Mesothelial cell of epicardium (in vitro differentiated cells): ENCODE results near the gene NOS3. TPM values are rescaled to one million over a fixed set of nuclear protein-coding genes. Genes with fewer than 3 reads are reported as not detected.

Experiments
- DNase-seq, 2 experiments: peaks; one replicate each; pipeline ENCODE4 v3.0.0; 2021; ENCODE audit warnings: low spot score in 2 of 2; ENCODE audit not compliant: unreplicated experiment in 2 of 2
- H3K27ac Mint-ChIP-seq: 2 replicates; pipeline ENCODE4 v1.8.0; 2021; ENCODE audit warnings: mixed read lengths
- H3K27me3 Mint-ChIP-seq: 2 replicates; pipeline ENCODE4 v1.8.0; 2021; ENCODE audit warnings: low read depth, mixed read lengths
- H3K36me3 Mint-ChIP-seq: 2 replicates; pipeline ENCODE4 v1.8.0; 2021; ENCODE audit warnings: mixed read lengths
- H3K4me1 Mint-ChIP-seq: 2 replicates; pipeline ENCODE4 v1.8.0; 2021; ENCODE audit warnings: mixed read lengths
- H3K4me3 Mint-ChIP-seq: 2 replicates; pipeline ENCODE4 v1.8.0; 2021; ENCODE audit warnings: mild to moderate bottlenecking, moderate library complexity, mixed read lengths
- H3K9me3 Mint-ChIP-seq: 2 replicates; pipeline ENCODE4 v1.8.0; 2021; ENCODE audit warnings: mixed read lengths
- total RNA-seq: library from RNA; stranded (reverse); gene quantifications from 3 replicates; pipeline ENCODE4 v1.2.1, GENCODE V29; 2021
- TF ChIP-seq, protein P1 (sequence below): fragments of 200-600 bp; sonication (generic); IDR thresholded peaks from one replicate; pipeline ENCODE4 v1.5.0; 2021; ENCODE audit warnings: antibody characterized with exemption; ENCODE audit not compliant: unreplicated experiment

Gene NOS3
- total RNA-seq, 1 donor from 2014 or later = 6.0 TPM

DNA sequence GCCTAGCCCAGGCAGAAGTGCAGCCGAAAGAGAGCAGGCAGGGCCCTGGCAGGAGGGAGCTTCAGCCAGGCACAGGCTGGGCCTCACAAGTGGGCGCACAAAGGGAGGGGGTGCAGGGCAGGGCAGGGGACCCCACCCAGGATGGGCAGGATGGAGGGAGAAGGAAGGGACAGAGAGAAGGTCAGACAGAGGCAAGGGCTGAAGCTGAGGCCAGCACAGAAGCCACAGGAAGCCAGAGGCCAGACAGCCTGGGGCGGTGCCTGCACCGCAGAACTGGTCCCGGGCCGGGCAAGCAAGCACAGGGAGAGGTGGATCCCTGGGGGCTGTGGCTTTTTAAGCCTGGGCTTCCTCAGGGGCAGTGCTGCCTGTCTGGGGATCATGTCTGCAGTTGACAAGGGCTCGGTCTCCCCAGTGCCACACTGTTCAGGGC lies 16.7 kb downstream of the NOS3 start:
- Mint-ChIP-seq H3K27me3 (peaks cover 10% of the 10 kb centered on the region), H3K27ac (no peak overlapping the region), H3K9me3 (no peaks in the 10 kb centered on the region), H3K4me1 (peaks cover 26% of the 10 kb centered on the region), H3K36me3 (no peaks in the 10 kb centered on the region), H3K4me3 (no peak overlapping the region)
- DNase-seq = no peak
- TF ChIP-seq, protein P1, sequence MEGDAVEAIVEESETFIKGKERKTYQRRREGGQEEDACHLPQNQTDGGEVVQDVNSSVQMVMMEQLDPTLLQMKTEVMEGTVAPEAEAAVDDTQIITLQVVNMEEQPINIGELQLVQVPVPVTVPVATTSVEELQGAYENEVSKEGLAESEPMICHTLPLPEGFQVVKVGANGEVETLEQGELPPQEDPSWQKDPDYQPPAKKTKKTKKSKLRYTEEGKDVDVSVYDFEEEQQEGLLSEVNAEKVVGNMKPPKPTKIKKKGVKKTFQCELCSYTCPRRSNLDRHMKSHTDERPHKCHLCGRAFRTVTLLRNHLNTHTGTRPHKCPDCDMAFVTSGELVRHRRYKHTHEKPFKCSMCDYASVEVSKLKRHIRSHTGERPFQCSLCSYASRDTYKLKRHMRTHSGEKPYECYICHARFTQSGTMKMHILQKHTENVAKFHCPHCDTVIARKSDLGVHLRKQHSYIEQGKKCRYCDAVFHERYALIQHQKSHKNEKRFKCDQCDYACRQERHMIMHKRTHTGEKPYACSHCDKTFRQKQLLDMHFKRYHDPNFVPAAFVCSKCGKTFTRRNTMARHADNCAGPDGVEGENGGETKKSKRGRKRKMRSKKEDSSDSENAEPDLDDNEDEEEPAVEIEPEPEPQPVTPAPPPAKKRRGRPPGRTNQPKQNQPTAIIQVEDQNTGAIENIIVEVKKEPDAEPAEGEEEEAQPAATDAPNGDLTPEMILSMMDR = no peak

DNA sequence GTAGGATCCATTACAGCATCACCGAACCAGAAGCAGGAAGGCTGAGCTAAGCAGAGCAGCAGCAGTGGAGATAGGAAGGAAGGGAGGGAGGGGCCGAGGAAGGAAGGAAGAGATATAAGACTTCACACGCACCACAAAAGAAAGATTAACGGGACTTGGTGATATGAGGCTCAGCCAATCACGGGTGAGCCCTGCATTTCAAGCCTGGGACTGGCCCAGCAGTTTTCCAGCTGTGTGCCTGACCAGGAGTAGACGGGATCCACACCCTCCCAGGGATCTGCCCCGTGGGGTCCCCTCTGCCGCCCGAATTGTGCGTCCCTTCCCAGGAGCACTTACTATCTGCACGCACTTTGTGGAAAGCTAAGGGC lies 17.3 kb downstream of the NOS3 start:
- H3K9me3 Mint-ChIP-seq = no peaks in the 10 kb centered on the region
- peaks cover 14% of the 10 kb centered on the region for H3K27me3 Mint-ChIP-seq
- H3K4me3 Mint-ChIP-seq = peak overlapping the region; percentile 56
- H3K4me1 Mint-ChIP-seq = peaks cover 26% of the 10 kb centered on the region
- H3K27ac Mint-ChIP-seq = peak overlapping the region; percentile 64
- no peak for DNase-seq
- TF ChIP-seq, protein P1 = no peak
- no peaks in the 10 kb centered on the region for H3K36me3 Mint-ChIP-seq

DNA sequence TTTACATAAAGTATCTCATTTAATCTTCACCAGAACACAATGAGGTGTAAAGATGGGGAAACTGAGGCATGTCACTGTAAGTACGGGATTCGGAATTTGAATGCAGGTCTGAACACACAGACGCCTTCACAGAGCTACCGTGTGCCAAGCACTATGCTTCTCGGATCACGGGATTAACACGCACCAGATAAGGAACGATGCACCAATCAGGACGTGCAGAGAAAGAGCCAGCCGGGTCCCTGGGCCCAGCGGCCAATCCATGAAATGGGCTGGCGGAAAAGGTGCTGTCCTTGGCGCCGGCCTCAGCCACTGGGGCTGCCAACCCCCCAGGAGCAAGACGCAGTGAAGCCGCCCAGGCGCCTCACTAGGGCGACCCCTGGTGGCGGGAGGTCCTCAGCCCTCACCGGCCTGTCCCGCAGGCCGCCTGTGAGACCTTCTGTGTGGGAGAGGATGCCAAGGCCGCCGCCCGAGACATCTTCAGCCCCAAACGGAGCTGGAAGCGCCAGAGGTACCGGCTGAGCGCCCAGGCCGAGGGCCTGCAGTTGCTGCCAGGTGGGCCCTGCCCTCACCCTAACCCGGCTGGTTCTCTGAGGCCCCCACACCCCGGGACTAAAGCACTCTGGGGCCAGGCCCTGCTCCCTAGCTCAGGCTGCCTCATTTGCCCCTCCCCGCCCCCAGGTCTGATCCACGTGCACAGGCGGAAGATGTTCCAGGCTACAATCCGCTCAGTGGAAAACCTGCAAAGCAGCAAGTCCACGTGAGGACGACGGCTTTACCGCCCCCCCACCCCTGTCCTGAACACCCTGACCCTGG lies 17.9 kb downstream of the NOS3 start:
- TF ChIP-seq, protein P1 = peak; percentile 70
- no peaks in the 10 kb centered on the region for H3K36me3 Mint-ChIP-seq
- DNase-seq = peak in 1 of 2 experiments; percentile 76
- H3K27me3 Mint-ChIP-seq = peaks cover 14% of the 10 kb centered on the region
- H3K4me3 Mint-ChIP-seq = peak overlapping the region; percentile 56
- no peaks in the 10 kb centered on the region for H3K9me3 Mint-ChIP-seq
- peaks cover 26% of the 10 kb centered on the region for H3K4me1 Mint-ChIP-seq
- peak overlapping the region; percentile 64 for H3K27ac Mint-ChIP-seq

DNA sequence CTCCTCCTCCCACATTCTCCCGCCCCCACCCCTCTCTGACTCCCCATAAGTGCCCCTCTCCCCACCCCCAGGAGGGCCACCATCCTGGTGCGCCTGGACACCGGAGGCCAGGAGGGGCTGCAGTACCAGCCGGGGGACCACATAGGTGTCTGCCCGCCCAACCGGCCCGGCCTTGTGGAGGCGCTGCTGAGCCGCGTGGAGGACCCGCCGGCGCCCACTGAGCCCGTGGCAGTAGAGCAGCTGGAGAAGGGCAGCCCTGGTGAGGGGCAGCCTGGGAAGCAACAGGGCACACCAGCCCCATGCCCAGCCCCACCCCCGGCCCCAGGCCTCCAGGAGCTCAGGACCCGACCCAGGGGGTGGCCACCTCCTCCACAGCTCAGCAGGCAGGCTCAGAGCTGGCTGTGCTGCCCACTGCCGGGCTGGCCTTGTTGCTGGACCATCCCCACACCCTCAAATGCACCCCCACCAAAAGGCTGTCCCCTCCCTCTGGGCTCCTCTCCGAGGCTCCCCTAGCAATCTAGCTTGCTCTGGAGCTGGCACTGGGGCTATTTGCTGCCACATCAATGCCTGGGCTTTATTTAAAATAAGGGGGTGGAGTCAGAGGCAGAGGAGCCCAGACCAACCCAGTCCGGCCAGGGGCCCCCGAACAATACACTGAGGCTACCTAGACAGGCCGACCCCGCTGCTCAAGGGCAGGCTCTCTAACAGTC lies 18.7 kb downstream of the NOS3 start:
- H3K27ac Mint-ChIP-seq = no peak overlapping the region
- no peak overlapping the region for H3K4me3 Mint-ChIP-seq
- peaks cover 16% of the 10 kb centered on the region for H3K27me3 Mint-ChIP-seq
- TF ChIP-seq, protein P1 = no peak
- no peak for DNase-seq
- H3K4me1 Mint-ChIP-seq = peaks cover 30% of the 10 kb centered on the region
- H3K36me3 Mint-ChIP-seq = no peaks in the 10 kb centered on the region
- no peaks in the 10 kb centered on the region for H3K9me3 Mint-ChIP-seq

DNA sequence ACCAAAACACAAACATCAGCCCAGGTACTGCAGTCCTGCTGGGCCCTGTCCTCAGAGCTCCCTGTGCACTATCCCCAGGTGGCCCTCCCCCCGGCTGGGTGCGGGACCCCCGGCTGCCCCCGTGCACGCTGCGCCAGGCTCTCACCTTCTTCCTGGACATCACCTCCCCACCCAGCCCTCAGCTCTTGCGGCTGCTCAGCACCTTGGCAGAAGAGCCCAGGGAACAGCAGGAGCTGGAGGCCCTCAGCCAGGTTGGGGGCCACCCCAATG lies 19.2 kb downstream of the NOS3 start:
- Mint-ChIP-seq H3K36me3 (peaks cover under 1% of the 10 kb centered on the region), H3K9me3 (no peaks in the 10 kb centered on the region), H3K27me3 (peaks cover 15% of the 10 kb centered on the region), H3K4me1 (peaks cover 30% of the 10 kb centered on the region), H3K4me3 (peak overlapping the region; percentile 60), H3K27ac (no peak overlapping the region)
- no peak for DNase-seq
- TF ChIP-seq, protein P1 = no peak
